ENCODE measurements around the gene E4F1.

E4F1 gene

DNA sequence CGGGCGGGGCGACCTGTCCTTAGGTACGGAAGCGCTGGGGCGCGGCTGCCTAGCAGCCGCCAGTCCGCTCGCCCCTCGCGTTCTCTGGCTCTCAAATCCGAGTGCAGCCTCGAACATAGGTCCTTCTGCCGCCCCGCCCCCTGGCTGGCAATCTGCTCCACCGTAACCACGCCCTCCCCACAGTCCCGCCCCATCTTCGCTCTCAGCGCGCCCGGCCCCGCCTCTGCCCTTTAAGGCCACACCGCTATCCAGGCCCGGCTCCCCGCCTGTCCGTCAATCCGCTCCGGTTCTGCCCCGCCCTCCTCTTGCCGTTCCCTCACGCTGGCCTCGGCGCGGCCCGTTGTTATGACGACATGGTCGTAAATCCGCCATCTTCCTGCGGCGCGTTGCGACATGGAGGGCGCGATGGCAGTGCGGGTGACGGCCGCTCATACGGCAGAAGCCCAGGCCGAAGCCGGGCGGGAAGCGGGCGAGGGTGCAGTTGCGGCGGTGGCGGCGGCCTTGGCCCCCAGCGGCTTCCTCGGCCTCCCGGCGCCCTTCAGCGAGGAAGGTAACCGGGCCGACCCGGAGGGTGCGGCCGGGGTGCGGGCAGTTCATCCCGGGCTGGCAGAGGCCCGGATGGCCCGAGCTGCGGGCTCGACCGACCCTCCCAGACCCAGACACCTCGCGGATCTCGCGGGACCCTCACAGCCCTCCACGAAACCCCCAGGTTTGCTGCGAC lies at the start of gene E4F1:
E4F1 (plus strand) TSS at position 371 of the 721 bp plus-strand sequence; CDS start at position 394, 23 bp downstream.
- peak; percentile 94 for DNase-seq (ENCODE audit: low read depth)

DNA sequence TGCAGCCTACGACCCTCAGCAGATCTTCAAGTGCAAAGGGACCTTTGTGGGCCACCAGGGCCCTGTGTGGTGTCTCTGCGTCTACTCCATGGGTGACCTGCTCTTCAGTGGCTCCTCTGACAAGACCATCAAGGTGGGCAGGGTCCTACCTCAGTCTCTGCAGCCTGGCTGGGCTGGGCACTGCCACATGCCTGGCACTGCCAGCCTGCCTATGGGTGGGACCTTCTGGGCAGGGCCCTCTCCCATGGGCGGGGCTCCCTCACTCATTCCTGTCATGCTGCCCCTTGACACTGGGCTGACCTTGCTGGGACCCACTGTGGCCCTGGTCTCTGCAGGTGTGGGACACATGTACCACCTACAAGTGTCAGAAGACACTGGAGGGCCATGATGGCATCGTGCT lies 49.5 kb upstream of the E4F1 start:
- no peak for DNase-seq (ENCODE audit: low read depth)

GRCh38 chr16:2174396-2175131 lies 48.8 kb upstream of the E4F1 start:
- no peak for DNase-seq (ENCODE audit: low read depth)

GRCh38 chr16:2175454-2175853 lies 47.9 kb upstream of the E4F1 start:
- no peak for DNase-seq (ENCODE audit: low read depth)

DNA sequence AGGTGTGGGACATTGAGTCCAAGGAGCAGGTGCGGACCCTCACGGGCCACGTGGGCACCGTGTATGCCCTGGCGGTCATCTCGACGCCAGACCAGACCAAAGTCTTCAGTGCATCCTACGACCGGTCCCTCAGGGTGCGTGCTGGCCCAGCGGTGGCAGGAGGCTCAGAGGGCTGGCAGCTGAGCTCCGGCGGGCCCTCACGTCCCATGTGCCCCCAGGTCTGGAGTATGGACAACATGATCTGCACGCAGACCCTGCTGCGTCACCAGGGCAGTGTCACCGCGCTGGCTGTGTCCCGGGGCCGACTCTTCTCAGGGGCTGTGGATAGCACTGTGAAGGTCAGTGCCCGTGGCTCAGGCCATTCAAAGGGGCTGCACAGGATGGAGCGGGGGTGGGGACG lies 47.3 kb upstream of the E4F1 start:
- no peak for DNase-seq (ENCODE audit: low read depth)

GRCh38 chr16:2177101-2177500 lies 46.3 kb upstream of the E4F1 start:
- no peak for DNase-seq (ENCODE audit: low read depth)

DNA sequence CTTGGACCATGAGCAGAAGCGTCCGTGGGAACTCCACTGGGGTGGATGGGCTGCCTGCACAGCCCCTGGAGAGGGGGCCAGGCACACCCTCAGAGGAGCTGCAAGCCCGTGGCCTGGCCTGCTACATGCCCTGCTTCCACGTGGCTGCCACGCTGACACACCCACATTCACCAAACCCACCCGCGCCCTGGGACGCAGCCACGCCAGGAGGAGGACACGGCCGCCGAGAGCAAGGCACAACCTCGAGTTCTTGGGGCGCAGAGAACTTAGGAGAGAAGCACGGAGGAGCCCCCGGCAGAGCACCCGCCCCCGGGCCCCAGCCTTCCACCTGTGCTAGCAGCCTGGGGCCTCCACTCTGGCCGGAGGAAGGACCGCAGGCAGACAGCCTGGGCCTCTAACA lies 45.8 kb upstream of the E4F1 start:
- no peak for DNase-seq (ENCODE audit: low read depth)

- DNase-seq (ENCODE audit: low read depth), result no peak
Observed at GRCh38 chr16:2178321-2179106, 44.9 kb upstream of the E4F1 start.

GRCh38 chr16:2179107-2179501 lies 44.3 kb upstream of the E4F1 start:
- DNase-seq (ENCODE audit: low read depth), result no peak

- DNase-seq (ENCODE audit: low read depth), result no peak
Observed at GRCh38 chr16:2179576-2179975, 43.8 kb upstream of the E4F1 start.

- no peak for DNase-seq (ENCODE audit: low read depth)
Observed at GRCh38 chr16:2180461-2180860, 42.9 kb upstream of the E4F1 start.

- DNase-seq (ENCODE audit: low read depth), result no peak
Observed at GRCh38 chr16:2180962-2181923, 42.1 kb upstream of the E4F1 start.

DNA sequence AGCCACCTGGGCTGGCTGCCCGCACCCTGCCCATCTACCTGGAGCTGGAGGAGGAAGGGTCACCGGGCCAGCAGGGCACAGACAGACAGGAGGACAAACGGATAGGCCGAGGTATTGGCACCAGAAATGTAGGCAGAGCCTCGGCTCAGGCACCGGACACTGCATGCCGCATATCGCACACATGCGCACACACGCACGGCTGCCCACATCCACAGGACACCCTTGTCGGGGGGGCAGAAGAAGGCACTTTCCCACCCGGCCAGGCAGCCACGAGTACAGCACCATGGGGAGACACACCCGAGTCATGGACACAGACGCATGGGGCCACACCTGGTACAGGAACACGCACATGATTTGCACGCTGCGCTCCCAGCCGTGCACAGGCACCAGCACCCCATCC lies 41.4 kb upstream of the E4F1 start:
- DNase-seq (ENCODE audit: low read depth), result no peak

GRCh38 chr16:2183671-2184070 lies 39.7 kb upstream of the E4F1 start:
- DNase-seq (ENCODE audit: low read depth), result no peak

DNA sequence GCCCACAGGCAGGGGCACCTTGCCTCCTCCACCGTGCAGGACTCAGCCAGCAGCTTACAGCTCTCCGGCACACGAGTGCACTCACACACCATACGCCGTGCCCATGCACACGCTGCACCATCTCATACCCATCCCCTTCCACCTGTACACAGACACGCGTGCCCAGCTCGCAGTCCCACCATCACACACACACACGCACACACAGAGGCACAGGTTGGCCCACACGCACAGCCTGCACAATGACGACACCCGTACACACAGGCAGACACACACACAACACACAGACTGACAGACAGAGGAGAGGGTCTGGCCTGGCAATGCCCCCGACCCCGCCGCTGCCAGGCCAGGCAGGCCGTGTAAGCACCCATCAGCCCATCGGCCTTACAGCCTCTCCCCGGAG lies 39.0 kb upstream of the E4F1 start:
- no peak for DNase-seq (ENCODE audit: low read depth)

DNA sequence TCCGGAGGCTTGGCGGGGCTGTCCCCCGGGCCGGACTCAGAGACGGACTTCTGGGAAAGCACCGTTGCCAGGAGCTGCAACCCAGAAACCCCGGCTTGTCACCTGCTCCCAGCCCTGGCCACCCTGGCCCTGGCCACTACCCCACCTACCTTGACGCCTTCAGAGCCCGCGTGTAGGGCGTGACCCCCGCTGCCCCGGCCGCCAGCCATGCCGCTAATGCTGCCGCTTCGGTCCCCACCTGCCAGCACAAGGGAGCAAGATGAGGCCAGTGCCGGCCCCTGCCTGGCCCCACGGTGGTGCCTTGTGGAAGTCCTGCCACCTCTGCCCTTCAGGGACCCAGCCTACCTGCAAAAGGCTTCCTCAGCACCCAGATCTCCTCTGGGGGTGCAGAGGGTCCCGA lies 38.4 kb upstream of the E4F1 start:
- no peak for DNase-seq (ENCODE audit: low read depth)

GRCh38 chr16:2186064-2186463 lies 37.3 kb upstream of the E4F1 start:
- DNase-seq (ENCODE audit: low read depth), result no peak

DNA sequence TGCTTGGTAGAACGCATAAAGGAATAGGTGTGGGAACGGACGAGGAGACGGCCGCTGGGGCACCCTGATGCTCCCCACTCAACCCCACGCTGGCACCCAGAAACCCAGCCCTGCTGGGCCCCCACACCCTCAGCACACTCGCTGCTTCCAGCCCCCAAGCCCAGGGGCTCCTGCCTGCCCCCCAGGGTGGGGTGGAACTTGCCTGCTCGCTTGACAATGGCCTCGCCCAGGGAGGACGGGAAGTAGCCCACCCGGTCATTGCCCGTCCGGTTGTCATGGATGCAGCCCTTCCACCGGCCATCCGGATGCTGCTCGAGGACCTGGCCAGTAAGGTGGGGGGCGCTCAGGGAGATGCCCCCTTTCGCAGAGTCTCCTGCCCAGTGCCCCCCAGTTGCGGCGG lies 36.9 kb upstream of the E4F1 start:
- no peak for DNase-seq (ENCODE audit: low read depth)

DNA sequence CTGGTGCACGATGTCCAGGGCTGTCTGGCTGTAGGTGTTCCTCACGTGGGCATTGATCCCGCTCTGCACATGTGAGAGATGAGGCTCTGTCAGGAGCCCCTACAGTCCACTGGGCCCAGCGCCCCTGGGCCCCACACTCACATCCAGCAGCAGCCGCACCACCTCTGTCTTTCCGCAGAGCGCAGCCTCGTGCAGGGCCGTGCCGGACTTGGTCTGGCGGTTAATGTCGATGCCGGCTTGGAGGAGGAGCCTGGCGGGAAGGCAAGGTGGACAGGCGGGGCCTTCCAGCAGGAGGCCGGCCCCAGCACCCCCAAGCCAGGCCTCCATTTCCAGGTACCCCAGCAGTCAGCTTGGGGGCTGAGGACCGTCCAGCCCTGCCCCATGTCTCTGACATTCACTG lies 36.2 kb upstream of the E4F1 start:
- DNase-seq (ENCODE audit: low read depth), result no peak

- DNase-seq (ENCODE audit: low read depth), result no peak
Observed at GRCh38 chr16:2188395-2188794, 35.0 kb upstream of the E4F1 start.

DNA sequence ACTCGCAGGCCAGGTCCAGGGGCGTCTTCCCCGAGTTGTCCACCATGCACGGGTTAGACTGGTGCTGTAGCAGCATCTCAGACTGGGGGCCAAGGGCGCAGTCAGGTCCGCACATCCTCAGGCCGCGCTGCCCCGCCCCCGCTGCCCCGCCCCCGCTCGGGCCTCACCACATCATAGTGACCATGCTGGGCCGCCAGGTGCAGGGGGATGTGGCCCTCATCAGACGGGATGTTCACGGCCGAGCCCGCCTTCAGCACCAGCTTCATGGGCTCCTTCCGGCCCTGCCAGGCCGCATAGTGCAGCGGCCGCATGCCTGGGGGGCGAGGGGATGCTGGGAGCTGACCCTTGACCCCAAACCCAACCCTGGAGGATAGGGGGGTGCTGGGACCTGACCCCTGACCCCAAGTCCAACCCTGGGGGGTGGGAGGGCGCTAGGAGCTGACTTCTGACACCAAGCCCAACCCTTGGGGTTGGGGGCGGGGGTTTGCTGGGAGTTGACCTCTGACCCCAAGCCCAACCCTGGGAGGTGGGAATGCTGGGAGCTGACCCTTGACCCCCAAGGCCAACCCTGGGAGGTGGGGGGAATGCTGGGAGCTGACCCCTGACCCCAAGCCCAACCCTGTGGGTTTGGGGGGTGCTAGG lies 34.0 kb upstream of the E4F1 start:
- no peak for DNase-seq (ENCODE audit: low read depth)

Data from HS-27A (cell line).